ENCODE data around the gene DPP10.

GRCh38 chr2:115887209-115887776 is 1444.9 kb downstream of the DPP10 start:
- TF ChIP-seq POLR2A (IDR thresholded peaks at IDR 0.05) (no peak), CTCF (IDR thresholded peaks at IDR 0.05) (no peak), POLR2AphosphoS5 (IDR thresholded peaks at IDR 0.05) (no peak), EP300 (IDR thresholded peaks at IDR 0.05) (no peak)

Data from sigmoid colon (tissue), 4 donors.